NT2/D1 (cell line): ENCODE data around the gene ACVR1.
"Not testable (repeated sequence)": the region's sequence is repeated elsewhere in the genome, so short reads cannot be mapped to it uniquely, and the experiment has no call there.

Experiments
- DNase-seq: peaks from one replicate; pipeline ENCODE4 v3.0.0-alpha.2; 2011; ENCODE audit warnings: low read depth, low spot score
- H3K27me3 ChIP-seq: 2 replicates; pipeline ENCODE4 v1.6.0; 2011; ENCODE audit warnings: mild to moderate bottlenecking; ENCODE audit not compliant: insufficient read length, insufficient read depth
- H3K36me3 ChIP-seq: 2 replicates; pipeline ENCODE4 v1.6.1; 2011; ENCODE audit warnings: mild to moderate bottlenecking, low read length, mixed read lengths; ENCODE audit not compliant: insufficient read depth, insufficient read length
- H3K4me1 ChIP-seq: 2 replicates; pipeline ENCODE4 v1.5.1; 2011; ENCODE audit not compliant: insufficient read depth, insufficient read length
- H3K4me3 ChIP-seq: 2 replicates; pipeline ENCODE4 v1.5.1; 2011; ENCODE audit warnings: low read depth; ENCODE audit not compliant: insufficient read length
- H3K9ac ChIP-seq: 2 replicates; pipeline ENCODE4 v1.6.0; 2011; ENCODE audit warnings: low read depth; ENCODE audit not compliant: insufficient read length
- H3K9me3 ChIP-seq: 2 replicates; pipeline ENCODE4 v1.5.1; 2011; ENCODE audit warnings: mild to moderate bottlenecking, low read length; ENCODE audit not compliant: insufficient read depth
- SUZ12 ChIP-seq: IDR thresholded peaks from 2 replicates; pipeline ENCODE4 v1.6.1; 2011; ENCODE audit not compliant: insufficient read length, insufficient read depth; ENCODE audit errors: extremely low read depth
- YY1 ChIP-seq: IDR thresholded peaks from 2 replicates; pipeline ENCODE4 v1.6.1; 2011; ENCODE audit not compliant: insufficient read length, insufficient read depth
- ZNF274 ChIP-seq: IDR thresholded peaks from 2 replicates; pipeline ENCODE4 v1.6.1; 2011; ENCODE audit warnings: mild to moderate bottlenecking, low read depth, low read length

ACVR1 gene

DNA sequence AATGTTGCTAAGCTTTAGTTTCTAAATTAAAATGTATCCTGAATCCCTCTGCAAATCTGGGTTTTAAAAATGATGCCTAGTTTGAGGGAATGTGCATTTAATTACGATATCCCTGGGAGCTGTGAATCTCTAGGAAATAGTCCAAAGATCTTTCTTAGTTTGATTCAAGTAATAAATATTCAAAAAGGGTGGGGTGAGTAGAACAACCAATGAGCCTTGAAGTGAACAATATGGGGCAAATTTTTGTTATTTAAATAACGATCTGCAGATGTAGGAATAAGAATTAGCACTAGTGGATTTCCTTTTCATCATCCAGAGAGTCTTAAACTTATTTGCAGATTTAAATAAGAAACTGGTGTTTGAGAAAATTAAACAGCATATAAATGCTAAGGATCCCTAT is 106.3 kb downstream of the ACVR1 start:
- H3K27me3 ChIP-seq: no peaks in the 10 kb centered on the region
- H3K4me3 ChIP-seq: no peak overlapping the region
- peaks cover 59% of the 10 kb centered on the region for H3K36me3 ChIP-seq
- H3K9me3 ChIP-seq: no peaks in the 10 kb centered on the region
- TF ChIP-seq SUZ12: no peak
- TF ChIP-seq YY1: no peak
- no peak for TF ChIP-seq ZNF274
- no peak for DNase-seq
- no peaks in the 10 kb centered on the region for H3K4me1 ChIP-seq
- H3K9ac ChIP-seq: no peak overlapping the region

DNA sequence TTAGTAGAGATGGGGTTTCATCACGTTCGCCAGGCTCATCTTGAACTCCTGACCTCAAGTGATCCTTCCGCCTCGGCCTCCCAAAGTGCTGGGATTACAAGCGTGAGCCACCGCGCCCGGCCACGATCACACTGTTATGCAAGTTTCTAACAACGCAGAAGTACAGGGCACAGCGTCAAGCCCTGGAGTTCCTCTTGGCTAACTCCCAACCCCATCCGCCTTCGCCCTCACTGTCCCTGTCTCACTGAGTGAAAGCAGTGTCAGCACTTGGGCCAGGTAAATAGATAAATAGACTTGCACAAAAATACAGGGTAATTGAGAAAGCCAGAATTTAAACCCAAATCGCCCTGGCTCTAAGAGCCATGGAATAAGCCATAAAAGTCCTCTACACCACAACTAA is 111.7 kb downstream of the ACVR1 start:
- Histone ChIP-seq H3K4me3 (no peak overlapping the region), H3K9ac (no peak overlapping the region), H3K27me3 (no peaks in the 10 kb centered on the region), H3K36me3 (peaks cover 41% of the 10 kb centered on the region), H3K9me3 (peaks cover 18% of the 10 kb centered on the region), H3K4me1 (no peaks in the 10 kb centered on the region)
- no peak for DNase-seq
- TF ChIP-seq ZNF274 (no peak), YY1 (no peak), SUZ12 (no peak)

DNA sequence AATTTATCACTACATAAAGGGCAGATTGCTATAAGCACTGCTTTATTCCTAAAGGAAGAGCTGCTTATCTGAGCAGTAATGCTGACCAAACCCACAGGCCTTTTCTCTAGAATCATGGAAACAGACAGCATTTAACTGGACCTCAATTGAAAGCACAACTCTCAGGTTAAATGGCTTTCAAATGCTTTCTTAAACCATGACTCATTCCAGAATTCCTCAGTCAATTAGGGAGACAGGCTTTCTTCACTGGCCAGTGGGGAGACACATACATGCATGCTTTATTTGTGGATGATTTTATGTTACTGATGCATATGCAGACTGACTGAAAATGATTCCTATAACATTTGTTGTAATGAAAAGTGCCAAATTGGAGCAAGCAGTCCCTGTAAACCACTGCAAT is 114.6 kb downstream of the ACVR1 start:
- peaks cover 35% of the 10 kb centered on the region for H3K9me3 ChIP-seq
- H3K36me3 ChIP-seq: peaks cover 26% of the 10 kb centered on the region
- H3K9ac ChIP-seq: no peak overlapping the region
- no peak for TF ChIP-seq SUZ12
- no peak for TF ChIP-seq ZNF274
- no peak for TF ChIP-seq YY1
- H3K4me1 ChIP-seq: no peaks in the 10 kb centered on the region
- no peak overlapping the region for H3K4me3 ChIP-seq
- H3K27me3 ChIP-seq: no peaks in the 10 kb centered on the region
- peak; percentile 38 for DNase-seq

DNA sequence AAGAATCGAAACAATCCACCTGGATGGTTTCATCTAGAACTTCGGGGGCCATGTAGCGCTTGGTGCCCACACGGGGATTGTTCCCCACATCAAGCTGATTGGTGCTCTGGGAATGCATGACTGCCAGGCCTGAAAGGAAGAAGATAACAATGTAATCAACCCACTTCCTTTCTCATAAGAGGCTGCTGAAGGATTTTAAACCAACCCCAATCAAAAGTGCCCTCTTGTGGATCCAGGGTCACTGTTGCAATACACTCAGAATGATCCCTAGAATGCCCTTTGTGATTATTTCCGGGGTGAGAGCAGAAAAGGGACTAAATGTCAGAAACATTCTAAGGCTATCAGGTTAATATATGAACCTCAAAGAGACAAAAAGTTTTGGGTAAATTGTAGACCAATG is 115.2 kb downstream of the ACVR1 start:
- Histone ChIP-seq H3K9me3 (peaks cover 36% of the 10 kb centered on the region), H3K4me1 (no peaks in the 10 kb centered on the region), H3K4me3 (no peak overlapping the region), H3K36me3 (peaks cover 24% of the 10 kb centered on the region), H3K9ac (no peak overlapping the region), H3K27me3 (no peaks in the 10 kb centered on the region)
- no peak for DNase-seq
- no peak for TF ChIP-seq YY1
- TF ChIP-seq ZNF274: no peak

DNA sequence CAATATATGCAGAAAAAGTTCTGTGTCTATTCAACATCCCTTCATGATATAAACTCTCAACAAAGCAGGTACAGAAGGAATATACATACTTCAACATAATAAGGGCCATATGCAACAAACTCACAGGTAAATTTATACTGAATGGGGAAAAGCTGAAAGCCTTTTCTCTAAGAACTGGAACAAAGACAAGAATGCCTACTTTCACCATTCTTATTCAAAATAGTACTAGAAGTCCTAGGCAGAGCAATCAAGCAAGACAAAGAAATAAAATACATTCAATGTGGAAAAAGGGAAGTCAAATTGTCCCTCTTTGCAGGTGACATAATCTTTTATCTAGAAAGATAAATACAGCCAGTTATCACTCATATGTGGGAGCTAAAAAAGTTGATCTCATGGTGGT is 116.3 kb downstream of the ACVR1 start:
- H3K27me3 ChIP-seq: no peaks in the 10 kb centered on the region
- no peak overlapping the region for H3K4me3 ChIP-seq
- TF ChIP-seq SUZ12: no peak
- no peak for TF ChIP-seq YY1
- TF ChIP-seq ZNF274: no peak
- peaks cover 36% of the 10 kb centered on the region for H3K9me3 ChIP-seq
- no peaks in the 10 kb centered on the region for H3K4me1 ChIP-seq
- no peak for DNase-seq
- H3K36me3 ChIP-seq: peaks cover 13% of the 10 kb centered on the region
- H3K9ac ChIP-seq: no peak overlapping the region

DNA sequence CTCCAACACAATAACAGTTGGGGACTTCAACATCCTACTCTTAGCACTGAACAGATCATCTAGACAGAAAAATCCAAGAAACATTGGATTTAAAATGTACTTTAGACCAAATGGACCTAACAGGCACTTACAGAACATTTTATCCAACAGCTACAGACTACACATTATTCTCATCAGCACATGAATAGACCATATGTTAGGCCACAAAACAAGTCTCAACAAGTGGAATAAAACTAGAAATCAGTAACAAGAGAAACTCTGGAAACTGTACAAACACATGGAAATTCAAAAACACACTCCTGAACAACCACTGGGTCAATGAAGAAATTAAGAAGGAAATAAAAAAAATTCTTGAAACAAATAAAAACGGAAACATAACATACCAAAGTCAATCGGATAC is 117.5 kb downstream of the ACVR1 start:
- Histone ChIP-seq H3K4me1 (no peaks in the 10 kb centered on the region), H3K9me3 (peaks cover 36% of the 10 kb centered on the region), H3K9ac (no peak overlapping the region), H3K36me3 (peaks cover 8% of the 10 kb centered on the region), H3K4me3 (no peak overlapping the region), H3K27me3 (no peaks in the 10 kb centered on the region)
- TF ChIP-seq YY1: no peak
- no peak for DNase-seq

DNA sequence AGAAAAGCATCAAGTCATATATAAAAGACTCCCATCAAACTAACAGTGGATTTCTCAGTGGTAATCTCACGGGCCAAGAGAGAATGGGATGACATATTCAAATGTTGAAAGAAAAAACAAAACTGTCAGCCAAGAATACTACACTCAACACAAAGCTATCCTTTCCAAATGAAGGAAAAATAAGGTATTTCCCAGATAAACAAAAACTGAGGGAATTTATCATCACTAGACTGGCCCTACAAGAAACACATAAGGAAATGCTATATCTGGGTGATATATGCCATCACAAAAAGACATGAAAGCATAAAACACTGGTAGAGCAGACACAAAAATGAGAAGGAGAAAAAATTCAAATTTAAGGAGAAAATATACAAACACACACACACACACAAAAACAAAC is 118.6 kb downstream of the ACVR1 start:
- no peaks in the 10 kb centered on the region for H3K4me1 ChIP-seq
- no peaks in the 10 kb centered on the region for H3K27me3 ChIP-seq
- H3K9me3 ChIP-seq: peaks cover 36% of the 10 kb centered on the region
- TF ChIP-seq ZNF274 (no peak), SUZ12 (no peak), YY1 (no peak)
- H3K4me3 ChIP-seq: no peak overlapping the region
- DNase-seq: no peak
- no peaks in the 10 kb centered on the region for H3K36me3 ChIP-seq
- no peak overlapping the region for H3K9ac ChIP-seq

DNA sequence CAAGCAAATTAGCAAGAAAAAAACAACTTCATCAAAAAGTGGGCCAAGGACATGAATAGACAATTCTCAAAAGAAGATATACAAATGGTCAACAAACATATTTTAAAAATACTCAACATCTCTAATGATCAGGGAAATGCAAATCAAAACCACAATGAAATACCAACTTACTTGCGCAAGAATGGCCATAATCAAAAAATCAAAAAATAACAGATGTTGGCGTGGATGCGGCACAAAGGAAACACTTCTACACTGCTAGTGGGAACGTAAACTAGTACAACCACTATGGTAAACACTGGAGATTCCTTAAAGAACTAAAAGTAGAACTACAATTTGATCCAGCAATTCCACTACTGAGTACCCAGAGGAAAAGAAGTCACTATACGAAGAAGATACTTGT is 119.7 kb downstream of the ACVR1 start:
- not testable (repeated sequence) for H3K27me3 ChIP-seq, H3K4me1 ChIP-seq, H3K9ac ChIP-seq, H3K36me3 ChIP-seq, DNase-seq, H3K4me3 ChIP-seq
- H3K9me3 ChIP-seq: peaks cover 30% of the 10 kb centered on the region
